ENCODE measurements around the gene KCTD11. TPM values are rescaled to one million over a fixed set of nuclear protein-coding genes. Genes with fewer than 3 reads are reported as not detected.

Gene KCTD11
- total and polyA plus RNA-seq, 2 of the 13 experiments (the other 11 are each of a cell fraction or from before 2014, with no cell fraction given): 1.6 to 2.6 TPM

GRCh38 chr17:7329374-7329996 is 22.5 kb upstream of the KCTD11 start (continued):
- TF ChIP-seq PHF21A (CRISPR knock-in tag; IDR thresholded peaks at IDR 0.05) (peak; percentile 94), KDM5A (IDR thresholded peaks at IDR 0.05; ENCODE audit: borderline replicate concordance, low read length) (peak; percentile 85; the same call in 1 of the 2 replicates), ISX (CRISPR knock-in tag; conservative IDR thresholded peaks at IDR 0.05) (no peak), ZNF652 (CRISPR knock-in tag; IDR thresholded peaks at IDR 0.05; ENCODE audit: borderline replicate concordance, low read depth) (no peak), SRF (IDR thresholded peaks at IDR 0.05; ENCODE audit: low read depth, low read length) (no peak), ZNF790 (CRISPR knock-in tag; IDR thresholded peaks at IDR 0.05; ENCODE audit: borderline replicate concordance) (no peak), ZBTB26 (CRISPR knock-in tag; IDR thresholded peaks at IDR 0.05; ENCODE audit: borderline replicate concordance) (no peak), MNT (IDR thresholded peaks at IDR 0.05) (no peak; the same call in 1 of the 2 replicates), SCMH1 (CRISPR knock-in tag; IDR thresholded peaks at IDR 0.05; ENCODE audit: borderline replicate concordance) (no peak), RORA (CRISPR knock-in tag; IDR thresholded peaks at IDR 0.05) (no peak), ZNF382 (CRISPR knock-in tag; IDR thresholded peaks at IDR 0.05; ENCODE audit: borderline replicate concordance) (no peak), EEA1 (CRISPR knock-in tag; IDR thresholded peaks at IDR 0.05; ENCODE audit: borderline replicate concordance) (no peak), ZNF280D (CRISPR knock-in tag; IDR thresholded peaks at IDR 0.05) (no peak), CENPT (CRISPR knock-in tag; IDR thresholded peaks at IDR 0.05; ENCODE audit: low read depth) (no peak), CENPX (CRISPR knock-in tag; IDR thresholded peaks at IDR 0.05) (no peak), ZNF441 (CRISPR knock-in tag; IDR thresholded peaks at IDR 0.05; ENCODE audit: borderline replicate concordance) (peak; percentile 19; the same call in 1 of the 2 replicates), ARHGAP35 (CRISPR knock-in tag; IDR thresholded peaks at IDR 0.05; ENCODE audit: borderline replicate concordance) (no peak), PATZ1 (CRISPR knock-in tag; IDR thresholded peaks at IDR 0.05) (peak; percentile 76), IKZF1 (IDR thresholded peaks at IDR 0.05) (no peak), HNF4A (CRISPR knock-in tag; IDR thresholded peaks at IDR 0.05) (no peak)
